LNCAP (cell line): ENCODE results near the gene MC1R.

Experiments
- CTCF ChIP-seq: fragments of 450-650 bp; IDR thresholded peaks from 2 replicates; pipeline ENCODE4 v1.5.1; 2017; ENCODE audit warnings: mild to moderate bottlenecking

Gene MC1R

GRCh38 chr16:89921702-89922476 lies 3.2 kb downstream of the MC1R start:
- no peak for TF ChIP-seq CTCF

- TF ChIP-seq CTCF: no peak
Observed at GRCh38 chr16:89922477-89922883, 3.8 kb downstream of the MC1R start.

- TF ChIP-seq CTCF: no peak
Observed at GRCh38 chr16:89922884-89923639, 4.4 kb downstream of the MC1R start, which contains the start of gene TUBB3. TUBB3 (plus strand) TSS chr16:89923342; CDS start chr16:89923402, 60 bp downstream.

- no peak for TF ChIP-seq CTCF
Observed at GRCh38 chr16:89923640-89924296, 5.1 kb downstream of the MC1R start.

GRCh38 chr16:89924297-89924924 lies 5.7 kb downstream of the MC1R start:
- TF ChIP-seq CTCF: no peak

- no peak for TF ChIP-seq CTCF
Observed at GRCh38 chr16:89924925-89925307, 6.3 kb downstream of the MC1R start.

GRCh38 chr16:89925596-89926079 lies 7.0 kb downstream of the MC1R start:
- TF ChIP-seq CTCF: no peak
